ENCODE measurements around the gene KITLG. TPM values are rescaled to one million over a fixed set of nuclear protein-coding genes. Genes with fewer than 3 reads are reported as not detected.

The KITLG gene
- total RNA-seq, 1 experiment from 2014 or later, result 570 TPM

DNA sequence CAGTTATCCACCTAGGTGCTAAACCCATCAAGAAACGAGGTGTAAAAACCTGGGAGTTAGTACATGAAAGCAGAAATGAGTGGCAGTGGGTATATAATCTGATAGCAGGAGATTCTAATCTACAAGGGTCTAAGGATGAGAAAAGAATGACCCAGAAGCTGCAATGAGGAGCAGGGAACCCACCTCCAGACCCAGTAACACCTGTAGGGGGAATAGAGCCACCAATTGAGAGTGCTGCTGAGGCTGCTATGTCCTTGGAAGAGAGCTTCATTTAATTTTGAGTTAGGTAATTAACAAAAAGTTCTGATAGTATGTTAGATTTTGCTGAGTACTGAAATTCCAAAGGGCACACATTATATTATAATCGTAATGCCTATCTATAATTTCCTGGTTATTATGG, 89.8 kb downstream of the KITLG start:
- ChIA-PET CTCF (no interaction called here), RAD21 (ENCODE audit: low non-redundant PET in 1 of 2, low total read pairs in 2 of 2, uncharacterized antibody in 2 of 2, unreplicated experiment in 2 of 2) (no interaction called here), POLR2A (no interaction called here)
- no peaks in the 10 kb centered on the region for H3K27me3 ChIP-seq (ENCODE audit: insufficient read depth, low read length)
- DNase-seq (ENCODE audit: low read depth, low spot score) (no peak), ATAC-seq (peak; percentile 52)
- no peak overlapping the region for H3K9ac ChIP-seq (ENCODE audit: low read length)
- no peak overlapping the region for H3K27ac ChIP-seq (ENCODE audit: low read depth, low read length)
- TF ChIP-seq FOSL1 (IDR thresholded peaks at IDR 0.05; ENCODE audit: low read depth) (no peak), JUND (IDR thresholded peaks at IDR 0.05) (0 out of 2 replicates have a peak, but pooled peaks have one; percentile 3), POLR2AphosphoS5 (IDR thresholded peaks at IDR 0.05; ENCODE audit: low read depth, low read length) (peak; percentile 62; the same call in 1 of the 2 replicates), YY1 (IDR thresholded peaks at IDR 0.05; ENCODE audit: extremely low read depth, insufficient replicate concordance, low read depth, low read length) (no peak), POLR2A (IDR thresholded peaks at IDR 0.05; ENCODE audit: borderline replicate concordance, extremely low read depth, insufficient read depth, insufficient read length) (no peak), CEBPB (IDR thresholded peaks at IDR 0.05; ENCODE audit: low read depth) (no peak), RAD21 (IDR thresholded peaks at IDR 0.05; ENCODE audit: low read depth) (no peak)
- H3K9me3 ChIP-seq (ENCODE audit: control insufficient read depth in 1 of 2, insufficient read depth in 1 of 2, low read depth in 1 of 2, low read length in 2 of 2), result no peaks in the 10 kb centered on the region
- H4K20me1 ChIP-seq (ENCODE audit: insufficient read depth), result peaks cover 24% of the 10 kb centered on the region
- no peak overlapping the region for H2AFZ ChIP-seq (ENCODE audit: low read depth, low read length, poor library complexity, severe bottlenecking)
- intact Hi-C loops (cut with micrococcal nuclease), result no loop called here
- H3K4me2 ChIP-seq (ENCODE audit: low read length), result no peak overlapping the region
- BruUV-seq (replicated peaks), result no TSS peak
- peaks cover 12 to 15% of the 10 kb centered on the region in 2 experiments for H3K36me3 ChIP-seq (ENCODE audit: control insufficient read depth in 1 of 2, insufficient read depth in 2 of 2, low read length in 2 of 2)
- H3K9me2 ChIP-seq (ENCODE audit: insufficient read depth), result no peaks in the 10 kb centered on the region
- H3K4me1 ChIP-seq (ENCODE audit: control insufficient read depth in 1 of 2, insufficient read depth in 2 of 2, low read length in 2 of 2), result 0 out of 4 replicates have a peak, but pooled peaks cover 0 to 3% of the 10 kb centered on the region in 2 experiments
- peaks cover 4% of the 10 kb centered on the region; the same call in 1 of the 2 replicates for H3K79me2 ChIP-seq (ENCODE audit: insufficient read depth, low read length)
- H3K4me3 ChIP-seq (replicated peaks in 1 of 2; ENCODE audit: low read depth in 1 of 2, low read length in 2 of 2), result no peak overlapping the region

DNA sequence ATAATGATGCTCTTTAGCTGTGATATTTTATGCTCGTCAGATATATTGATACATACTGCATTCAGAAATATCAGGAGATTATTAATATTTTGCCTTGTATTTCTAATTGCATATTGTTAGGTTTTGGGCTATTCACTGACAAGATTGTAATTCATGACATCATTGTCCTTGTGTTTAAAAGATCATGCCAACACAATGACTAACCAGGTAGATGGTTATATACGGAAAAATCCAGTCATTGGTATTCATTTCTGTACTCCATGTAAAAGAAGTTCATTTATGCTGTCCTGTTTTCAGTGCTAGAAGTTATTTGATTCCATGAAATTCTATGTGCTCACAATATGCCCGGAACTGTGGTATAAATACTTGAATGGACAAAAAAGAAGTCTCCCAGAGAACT, 107.5 kb downstream of the KITLG start:
- H3K9me3 ChIP-seq (ENCODE audit: control insufficient read depth in 1 of 2, insufficient read depth in 1 of 2, low read depth in 1 of 2, low read length in 2 of 2), result no peaks in the 10 kb centered on the region
- H3K79me2 ChIP-seq (ENCODE audit: insufficient read depth, low read length), result 0 out of 2 replicates have a peak, but pooled peaks cover 6% of the 10 kb centered on the region
- no peaks in the 10 kb centered on the region for H3K36me3 ChIP-seq (ENCODE audit: control insufficient read depth in 1 of 2, insufficient read depth in 2 of 2, low read length in 2 of 2)
- intact Hi-C loops (cut with micrococcal nuclease), result no loop called here
- H4K20me1 ChIP-seq (ENCODE audit: insufficient read depth), result no peaks in the 10 kb centered on the region
- ChIA-PET POLR2A (no interaction called here), CTCF (no interaction called here), RAD21 (ENCODE audit: low non-redundant PET in 1 of 2, low total read pairs in 2 of 2, uncharacterized antibody in 2 of 2, unreplicated experiment in 2 of 2) (no interaction called here)
- no TSS peak for BruUV-seq (replicated peaks)
- no peaks in the 10 kb centered on the region for H3K27me3 ChIP-seq (ENCODE audit: insufficient read depth, low read length)
- H3K4me2 ChIP-seq (ENCODE audit: low read length), result peak overlapping the region; percentile 61
- ATAC-seq (peak; percentile 30; the same call in 1 of the 2 replicates), DNase-seq (ENCODE audit: low read depth, low spot score) (peak; percentile 47)
- H3K9ac ChIP-seq (ENCODE audit: low read length), result 0 out of 2 replicates have a peak overlapping the region, but pooled peaks have one; percentile 1
- TF ChIP-seq EGR1 (IDR thresholded peaks at IDR 0.05; ENCODE audit: low read depth), result no peak
- peak; percentile 72 for TF ChIP-seq JUND (IDR thresholded peaks at IDR 0.05)
- TF ChIP-seq SP1 (IDR thresholded peaks at IDR 0.05; ENCODE audit: low read depth), result peak; percentile 56
- TF ChIP-seq TCF7L2 (IDR thresholded peaks at IDR 0.05; ENCODE audit: borderline replicate concordance, extremely low read depth, insufficient read depth, insufficient read length), result no peak
- no peak for TF ChIP-seq YY1 (IDR thresholded peaks at IDR 0.05; ENCODE audit: extremely low read depth, insufficient replicate concordance, low read depth, low read length)
- TF ChIP-seq ELF1 (IDR thresholded peaks at IDR 0.05; ENCODE audit: borderline replicate concordance, low read depth), result no peak
- TF ChIP-seq ATF3 (IDR thresholded peaks at IDR 0.05), result peak; percentile 38
- peak; percentile 77 for TF ChIP-seq FOSL1 (IDR thresholded peaks at IDR 0.05; ENCODE audit: low read depth)
- TF ChIP-seq, protein P1, sequence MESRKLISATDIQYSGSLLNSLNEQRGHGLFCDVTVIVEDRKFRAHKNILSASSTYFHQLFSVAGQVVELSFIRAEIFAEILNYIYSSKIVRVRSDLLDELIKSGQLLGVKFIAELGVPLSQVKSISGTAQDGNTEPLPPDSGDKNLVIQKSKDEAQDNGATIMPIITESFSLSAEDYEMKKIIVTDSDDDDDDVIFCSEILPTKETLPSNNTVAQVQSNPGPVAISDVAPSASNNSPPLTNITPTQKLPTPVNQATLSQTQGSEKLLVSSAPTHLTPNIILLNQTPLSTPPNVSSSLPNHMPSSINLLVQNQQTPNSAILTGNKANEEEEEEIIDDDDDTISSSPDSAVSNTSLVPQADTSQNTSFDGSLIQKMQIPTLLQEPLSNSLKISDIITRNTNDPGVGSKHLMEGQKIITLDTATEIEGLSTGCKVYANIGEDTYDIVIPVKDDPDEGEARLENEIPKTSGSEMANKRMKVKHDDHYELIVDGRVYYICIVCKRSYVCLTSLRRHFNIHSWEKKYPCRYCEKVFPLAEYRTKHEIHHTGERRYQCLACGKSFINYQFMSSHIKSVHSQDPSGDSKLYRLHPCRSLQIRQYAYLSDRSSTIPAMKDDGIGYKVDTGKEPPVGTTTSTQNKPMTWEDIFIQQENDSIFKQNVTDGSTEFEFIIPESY (IDR thresholded peaks at IDR 0.05; ENCODE audit: extremely low read depth, insufficient replicate concordance, low read length), result no peak
- peak; percentile 58 for TF ChIP-seq CBX3 (IDR thresholded peaks at IDR 0.05; ENCODE audit: low read depth)
- TF ChIP-seq SRF (IDR thresholded peaks at IDR 0.05; ENCODE audit: low read depth), result peak; percentile 46; the same call in 1 of the 2 replicates
- TF ChIP-seq ZNF274 (IDR thresholded peaks at IDR 0.05; ENCODE audit: low read depth, low read length), result no peak
- no peak for TF ChIP-seq MAX (IDR thresholded peaks at IDR 0.05)
- peak; percentile 10; the same call in 1 of the 2 replicates for TF ChIP-seq RAD21 (IDR thresholded peaks at IDR 0.05; ENCODE audit: low read depth)
- no peak for TF ChIP-seq EZH2phosphoT487 (IDR thresholded peaks at IDR 0.05; ENCODE audit: borderline replicate concordance)
- no peak overlapping the region for H2AFZ ChIP-seq (ENCODE audit: low read depth, low read length, poor library complexity, severe bottlenecking)
- no peaks in the 10 kb centered on the region for H3K9me2 ChIP-seq (ENCODE audit: insufficient read depth)
- H3K4me1 ChIP-seq (ENCODE audit: control insufficient read depth in 1 of 2, insufficient read depth in 2 of 2, low read length in 2 of 2), result peaks cover 17 to 23% of the 10 kb centered on the region in 2 experiments
- no peak overlapping the region for H3K27ac ChIP-seq (ENCODE audit: low read depth, low read length)
- no peak overlapping the region for H3K4me3 ChIP-seq (replicated peaks in 1 of 2; ENCODE audit: low read depth in 1 of 2, low read length in 2 of 2)

Data from HCT116 (cell line).